Nephron (organoid): ENCODE data around the gene TBL2.

ENCODE experiments used
- H3K27ac Mint-ChIP-seq, 3 experiments: 2 replicates each; pipeline ENCODE4 v1.8.0; 2020; ENCODE audit warnings: mixed read lengths in 3 of 3, mild to moderate bottlenecking in 2 of 3, moderate library complexity in 1 of 3
- H3K27me3 Mint-ChIP-seq: 2 replicates; pipeline ENCODE4 v1.8.0; 2021; ENCODE audit warnings: low read depth, mild to moderate bottlenecking, moderate library complexity, mixed read lengths
- H3K36me3 Mint-ChIP-seq: 2 replicates; pipeline ENCODE4 v1.8.0; 2020; ENCODE audit warnings: low read depth, mixed read lengths
- H3K4me1 Mint-ChIP-seq: 2 replicates; pipeline ENCODE4 v1.8.0; 2020; ENCODE audit warnings: mixed read lengths
- H3K4me3 Mint-ChIP-seq, 3 experiments: 2 replicates each; pipeline ENCODE4 v1.8.0; 2020; ENCODE audit warnings: mild to moderate bottlenecking in 3 of 3, mixed read lengths in 3 of 3, moderate library complexity in 2 of 3
- H3K9me3 Mint-ChIP-seq: 2 replicates; pipeline ENCODE4 v1.8.0; 2020; ENCODE audit warnings: mixed read lengths
- TF ChIP-seq, protein P1 (sequence below), 3 experiments: fragments of 200-600 bp; sonication (generic); IDR thresholded peaks; one replicate each; pipeline ENCODE4 v1.5.0; 2021; ENCODE audit warnings: antibody characterized with exemption in 3 of 3; ENCODE audit not compliant: unreplicated experiment in 3 of 3

The TBL2 gene

DNA sequence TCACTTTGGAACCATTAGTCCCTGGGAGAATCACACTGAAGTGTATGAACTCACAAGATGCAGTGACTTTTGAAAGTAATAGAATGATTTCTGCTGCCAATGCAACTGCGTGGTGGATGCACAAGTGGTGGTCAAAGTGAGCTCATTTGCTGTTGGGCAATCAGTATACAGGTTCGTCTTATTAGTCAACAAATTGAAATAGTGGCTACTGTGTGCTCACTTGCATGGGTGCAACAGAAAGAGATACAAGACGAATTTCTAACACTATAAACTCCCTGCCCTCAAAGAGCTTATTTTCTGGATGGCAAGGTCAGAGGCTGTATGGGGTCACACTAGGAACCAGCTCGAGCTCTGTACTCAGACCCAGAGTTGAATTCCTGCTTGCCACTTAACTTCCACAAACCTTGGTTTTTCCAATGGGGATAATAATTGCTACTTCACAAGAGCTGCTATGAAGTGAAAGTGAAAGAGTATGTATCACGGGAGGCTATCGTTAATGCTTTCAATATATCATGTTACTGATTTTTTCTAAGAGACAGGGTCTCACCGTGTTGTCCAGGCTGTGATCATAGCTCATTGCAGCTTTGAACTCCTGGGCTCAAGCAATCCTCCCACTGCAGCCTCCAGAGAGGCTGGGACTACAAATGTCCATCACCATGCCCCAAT lies 12.6 kb downstream of the TBL2 start:
- TF ChIP-seq, protein P1, sequence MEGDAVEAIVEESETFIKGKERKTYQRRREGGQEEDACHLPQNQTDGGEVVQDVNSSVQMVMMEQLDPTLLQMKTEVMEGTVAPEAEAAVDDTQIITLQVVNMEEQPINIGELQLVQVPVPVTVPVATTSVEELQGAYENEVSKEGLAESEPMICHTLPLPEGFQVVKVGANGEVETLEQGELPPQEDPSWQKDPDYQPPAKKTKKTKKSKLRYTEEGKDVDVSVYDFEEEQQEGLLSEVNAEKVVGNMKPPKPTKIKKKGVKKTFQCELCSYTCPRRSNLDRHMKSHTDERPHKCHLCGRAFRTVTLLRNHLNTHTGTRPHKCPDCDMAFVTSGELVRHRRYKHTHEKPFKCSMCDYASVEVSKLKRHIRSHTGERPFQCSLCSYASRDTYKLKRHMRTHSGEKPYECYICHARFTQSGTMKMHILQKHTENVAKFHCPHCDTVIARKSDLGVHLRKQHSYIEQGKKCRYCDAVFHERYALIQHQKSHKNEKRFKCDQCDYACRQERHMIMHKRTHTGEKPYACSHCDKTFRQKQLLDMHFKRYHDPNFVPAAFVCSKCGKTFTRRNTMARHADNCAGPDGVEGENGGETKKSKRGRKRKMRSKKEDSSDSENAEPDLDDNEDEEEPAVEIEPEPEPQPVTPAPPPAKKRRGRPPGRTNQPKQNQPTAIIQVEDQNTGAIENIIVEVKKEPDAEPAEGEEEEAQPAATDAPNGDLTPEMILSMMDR (IDR thresholded peaks at IDR 0.05; ENCODE audit: unreplicated experiment in 3 of 3) = no peak
- no peak overlapping the region for H3K4me3 Mint-ChIP-seq
- peaks cover under 1% of the 10 kb centered on the region for H3K4me1 Mint-ChIP-seq
- H3K27me3 Mint-ChIP-seq = no peaks in the 10 kb centered on the region
- peaks cover 20% of the 10 kb centered on the region for H3K36me3 Mint-ChIP-seq
- no peaks in the 10 kb centered on the region for H3K9me3 Mint-ChIP-seq
- no peak overlapping the region for H3K27ac Mint-ChIP-seq

DNA sequence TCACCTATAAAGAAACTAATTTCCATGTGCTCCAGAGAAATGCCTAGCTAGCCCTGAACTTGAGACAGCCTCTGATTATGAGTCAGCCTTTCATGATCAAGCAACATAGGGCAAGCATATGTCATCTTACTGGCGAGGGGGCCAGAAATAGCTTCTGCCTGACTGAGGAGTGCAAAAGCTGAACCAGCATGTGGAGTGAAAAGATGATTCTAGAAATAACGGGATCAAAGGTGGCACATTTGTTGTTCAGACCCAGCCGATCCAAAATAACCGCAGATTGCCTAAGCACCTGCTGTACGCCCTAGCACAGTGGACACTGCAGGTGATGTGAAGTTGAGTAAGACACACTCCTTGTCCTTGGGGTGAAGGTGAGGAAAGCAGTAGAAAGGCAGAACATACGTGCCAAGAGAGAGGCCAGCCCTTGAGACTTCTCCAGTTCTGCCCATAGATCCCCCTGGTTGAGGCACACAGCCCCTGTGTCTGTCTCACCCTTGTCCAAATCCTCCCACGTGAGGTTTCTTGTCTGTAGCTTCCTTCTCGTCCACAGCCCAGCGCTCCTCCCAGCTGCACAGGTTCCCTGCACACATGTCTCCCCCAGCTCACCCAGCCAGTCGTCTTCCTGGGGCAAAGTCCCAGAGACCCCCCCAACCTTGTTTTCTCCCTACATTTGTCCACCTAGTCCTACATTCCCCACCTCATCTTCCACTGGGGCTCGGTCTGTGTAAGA lies 18.1 kb downstream of the TBL2 start:
- Mint-ChIP-seq H3K36me3 (no peaks in the 10 kb centered on the region), H3K27ac (peak overlapping the region; percentile 4 to 33 (median 26))
- TF ChIP-seq, protein P1 (IDR thresholded peaks at IDR 0.05; ENCODE audit: unreplicated experiment in 3 of 3) = no peak

DNA sequence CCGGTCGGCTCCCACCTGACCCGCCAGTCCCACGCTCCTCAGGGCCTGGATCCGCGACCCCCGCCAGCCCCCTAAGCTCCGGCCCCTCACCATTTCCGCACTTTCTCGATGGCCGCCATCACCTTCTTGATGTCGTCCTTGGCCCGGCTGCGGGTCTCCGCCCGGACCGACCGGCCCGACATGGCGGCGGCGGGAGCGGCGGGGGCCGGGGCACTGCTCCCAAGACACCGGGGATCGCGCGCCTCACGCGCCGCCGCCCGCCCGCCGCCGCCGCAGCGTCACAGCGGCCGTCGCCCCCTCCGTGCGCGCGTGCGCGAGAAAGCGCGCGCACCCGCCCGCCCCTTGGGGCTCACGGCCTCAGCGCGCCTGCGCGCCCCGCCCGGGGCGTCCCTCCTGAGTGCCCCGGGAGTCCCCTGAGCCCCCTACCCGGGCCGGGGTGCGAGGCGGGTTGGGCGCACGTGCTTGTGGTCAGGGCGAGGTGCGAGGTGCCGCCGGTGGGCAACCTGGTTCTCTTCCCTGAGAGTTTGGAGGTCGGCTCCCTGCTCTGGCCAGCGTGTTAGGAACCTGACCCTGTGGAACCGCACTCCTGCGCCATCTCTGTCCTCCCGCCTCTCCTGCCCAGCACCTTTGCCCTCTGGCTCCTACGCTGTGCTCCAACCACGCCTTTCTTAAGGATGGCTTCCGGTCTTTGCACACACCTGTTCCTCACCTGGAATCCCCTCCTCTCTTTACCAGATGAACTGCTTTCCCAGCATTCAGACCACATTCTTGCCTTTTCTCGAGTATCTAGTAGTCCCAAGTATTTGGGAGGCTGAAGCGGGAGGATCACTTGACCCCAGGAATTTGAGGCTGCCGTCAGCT lies 20.8 kb downstream of the TBL2 start, which contains the start of gene BCL7B:
TSS of gene BCL7B (minus strand) at position 294 of the 861 bp plus-strand sequence. CDS start at position 182, 112 bp downstream.
- H3K27me3 Mint-ChIP-seq = peaks cover 4% of the 10 kb centered on the region
- TF ChIP-seq, protein P1 (IDR thresholded peaks at IDR 0.05; ENCODE audit: unreplicated experiment in 3 of 3) = no peak
- no peaks in the 10 kb centered on the region for H3K9me3 Mint-ChIP-seq
- peak within 1 kb of the TSS; percentile 90 to 99 (median 98) for H3K4me3 Mint-ChIP-seq
- peaks cover 28% of the 10 kb centered on the region for H3K4me1 Mint-ChIP-seq
- H3K27ac Mint-ChIP-seq = peak within 1 kb of the TSS; percentile 91 to 98 (median 92)
- H3K36me3 Mint-ChIP-seq = peaks cover 7% of the 10 kb centered on the region

More for the DNA sequence above, 18.1 kb downstream of the TBL2 start:
- Mint-ChIP-seq H3K4me3 (peak overlapping the region; percentile 34 to 72 (median 54)), H3K4me1 (peaks cover 26% of the 10 kb centered on the region), H3K9me3 (no peaks in the 10 kb centered on the region), H3K27me3 (peaks cover 4% of the 10 kb centered on the region)

DNA sequence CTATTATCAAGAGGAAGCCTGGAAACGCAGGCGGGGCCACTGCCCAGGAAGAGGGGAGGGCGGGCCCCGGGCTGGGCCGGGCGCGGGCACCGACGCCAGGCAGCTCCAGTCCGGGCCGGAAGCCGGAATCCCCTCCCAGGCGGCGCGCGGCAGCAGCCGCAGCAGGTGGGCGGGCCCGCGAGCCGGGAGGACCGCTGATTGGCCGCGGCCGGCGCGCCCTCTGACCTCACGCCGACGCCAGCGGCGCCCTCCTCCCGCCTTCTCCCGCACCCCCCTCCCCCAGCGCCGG lies 21.3 kb downstream of the TBL2 start:
- peak overlapping the region; percentile 82 to 90 (median 90) for H3K4me3 Mint-ChIP-seq
- H3K27me3 Mint-ChIP-seq = peaks cover 4% of the 10 kb centered on the region
- H3K9me3 Mint-ChIP-seq = no peaks in the 10 kb centered on the region
- H3K4me1 Mint-ChIP-seq = peaks cover 28% of the 10 kb centered on the region
- peak overlapping the region; percentile 70 to 92 (median 74) for H3K27ac Mint-ChIP-seq
- TF ChIP-seq, protein P1 (IDR thresholded peaks at IDR 0.05; ENCODE audit: unreplicated experiment in 3 of 3) = no peak
- H3K36me3 Mint-ChIP-seq = peaks cover 11% of the 10 kb centered on the region

DNA sequence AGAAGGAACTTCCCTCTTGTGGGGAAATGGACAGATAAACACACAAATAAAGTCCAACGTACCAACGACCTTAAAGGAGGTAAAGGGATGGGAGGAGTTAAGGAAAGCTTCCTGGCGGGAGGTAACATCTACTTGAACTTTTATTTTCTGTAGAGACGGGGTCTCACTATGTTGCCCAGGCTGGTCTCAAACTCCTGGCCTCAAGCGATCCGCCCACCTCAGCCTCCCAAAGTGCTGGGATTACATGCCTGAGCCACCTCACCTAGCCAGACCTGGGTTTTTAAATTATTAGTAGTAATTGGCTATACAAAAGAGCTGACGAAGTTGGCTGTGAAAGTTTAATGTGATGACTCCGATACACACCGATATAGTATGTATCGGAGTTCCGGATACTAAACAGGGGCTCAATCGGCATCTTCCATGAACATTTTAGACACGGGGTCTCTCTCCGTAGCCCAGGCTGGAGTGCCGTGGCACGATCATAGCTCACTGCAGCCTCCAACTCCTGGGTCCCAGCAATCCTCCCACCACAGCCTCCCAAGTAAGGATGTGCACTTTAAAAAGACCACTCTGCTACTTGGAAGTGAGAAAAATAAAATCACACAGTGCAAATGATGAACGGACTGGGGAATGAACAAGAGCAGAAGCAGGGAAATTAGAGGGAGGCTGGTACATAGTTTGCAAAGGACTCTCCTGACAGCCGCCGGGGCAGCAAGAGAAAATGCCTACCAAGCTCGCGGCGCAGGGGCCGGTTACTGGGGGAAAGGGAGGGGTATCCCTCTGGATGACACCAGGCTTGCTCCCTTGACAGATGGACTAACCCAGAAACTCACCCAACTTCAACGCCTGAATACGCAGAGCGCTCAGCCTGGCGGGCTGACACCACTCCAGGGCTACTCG lies 21.9 kb downstream of the TBL2 start:
- Mint-ChIP-seq H3K36me3 (peaks cover 13% of the 10 kb centered on the region), H3K9me3 (no peaks in the 10 kb centered on the region), H3K4me3 (peak overlapping the region; percentile 82 to 90 (median 90)), H3K27ac (peak overlapping the region; percentile 74 to 92 (median 81)), H3K27me3 (peaks cover 4% of the 10 kb centered on the region), H3K4me1 (peaks cover 28% of the 10 kb centered on the region)
- TF ChIP-seq, protein P1 (IDR thresholded peaks at IDR 0.05; ENCODE audit: unreplicated experiment in 3 of 3) = no peak
